Activated T-cell treated with anti-CD3 and anti-CD28 coated beads for 24 hours (primary cell): ENCODE data around the gene PIAS3.

Experiments used
- DNase-seq: peaks from one replicate; pipeline ENCODE4 v3.0.0-alpha.2; 2020; ENCODE audit warnings: low read depth

The PIAS3 gene

DNA sequence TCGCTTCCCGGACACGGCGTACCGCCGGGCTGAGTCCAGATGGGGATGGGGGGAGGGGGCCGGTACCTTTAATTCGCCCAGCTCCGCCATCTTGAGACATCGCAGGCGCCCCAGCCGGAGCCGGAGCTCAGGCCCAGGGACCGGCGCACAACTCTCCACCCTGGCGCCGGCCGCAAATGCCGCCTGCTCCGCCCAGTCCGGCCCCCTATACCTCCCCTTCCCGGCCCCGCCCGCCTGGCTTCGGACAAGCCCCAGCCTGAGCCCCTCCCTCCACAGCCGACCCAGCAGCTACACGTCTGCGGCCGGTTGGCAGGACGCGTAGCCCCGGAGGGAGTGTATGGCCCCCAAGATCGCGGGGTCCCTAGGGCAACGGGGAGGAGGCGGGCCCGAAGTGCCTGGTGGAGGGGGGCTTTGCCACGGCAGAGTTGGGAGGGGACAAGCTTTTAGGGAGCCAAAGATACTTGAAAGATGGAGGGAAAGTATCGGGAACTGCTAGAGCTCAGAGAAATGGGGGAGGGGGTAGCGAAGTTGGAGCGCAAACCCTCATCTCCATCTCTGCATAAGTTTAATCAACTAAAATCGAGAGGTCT is at the start of gene PIAS3:
Gene PIAS3, minus strand, starts transcription at position 181 of the 590 bp plus-strand sequence. Its CDS starts 91 bp downstream, at position 90.
- DNase-seq: peak; percentile 84

- DNase-seq: no peak
Observed at GRCh38 chr1:145908653-145909052, 49.8 kb upstream of the PIAS3 start.

DNA sequence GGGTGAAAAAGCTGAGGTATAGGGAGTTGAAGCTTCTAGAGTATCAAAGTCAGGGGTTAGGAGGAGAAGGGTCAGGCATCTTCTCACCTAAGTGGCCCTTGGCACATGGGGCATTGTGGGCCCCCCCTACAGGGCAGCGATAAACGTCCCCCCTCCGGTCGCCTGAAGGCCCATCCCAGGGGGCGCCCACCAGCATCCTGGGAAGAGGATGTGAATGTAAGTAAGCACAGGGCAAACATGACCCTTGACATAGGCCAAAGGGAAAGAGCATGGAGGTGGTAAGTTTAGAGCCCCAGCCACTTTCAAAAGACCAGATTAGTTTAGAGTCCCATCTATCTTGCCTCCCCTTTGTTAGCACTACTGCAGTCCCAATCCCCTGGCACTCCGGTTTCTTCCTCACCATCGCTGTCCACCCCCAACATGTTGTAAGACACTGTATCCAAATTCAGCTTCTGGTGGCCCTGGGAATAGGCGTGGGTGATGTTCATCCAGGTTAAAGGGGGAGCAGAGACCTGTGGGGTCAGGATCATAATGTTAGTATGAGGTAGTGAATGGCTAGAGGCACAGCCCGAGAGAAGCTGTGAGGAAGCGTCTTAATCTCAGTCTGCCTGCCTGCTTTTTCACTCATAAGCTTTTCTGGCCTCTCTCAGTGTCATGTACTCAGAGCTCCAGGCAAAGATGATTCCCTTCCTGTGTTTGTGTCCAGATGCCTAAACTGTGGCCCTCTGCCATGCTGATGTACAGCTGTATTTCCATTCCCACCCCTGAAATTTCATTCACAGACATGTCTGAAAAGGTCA is 48.3 kb upstream of the PIAS3 start:
- DNase-seq: no peak

DNA sequence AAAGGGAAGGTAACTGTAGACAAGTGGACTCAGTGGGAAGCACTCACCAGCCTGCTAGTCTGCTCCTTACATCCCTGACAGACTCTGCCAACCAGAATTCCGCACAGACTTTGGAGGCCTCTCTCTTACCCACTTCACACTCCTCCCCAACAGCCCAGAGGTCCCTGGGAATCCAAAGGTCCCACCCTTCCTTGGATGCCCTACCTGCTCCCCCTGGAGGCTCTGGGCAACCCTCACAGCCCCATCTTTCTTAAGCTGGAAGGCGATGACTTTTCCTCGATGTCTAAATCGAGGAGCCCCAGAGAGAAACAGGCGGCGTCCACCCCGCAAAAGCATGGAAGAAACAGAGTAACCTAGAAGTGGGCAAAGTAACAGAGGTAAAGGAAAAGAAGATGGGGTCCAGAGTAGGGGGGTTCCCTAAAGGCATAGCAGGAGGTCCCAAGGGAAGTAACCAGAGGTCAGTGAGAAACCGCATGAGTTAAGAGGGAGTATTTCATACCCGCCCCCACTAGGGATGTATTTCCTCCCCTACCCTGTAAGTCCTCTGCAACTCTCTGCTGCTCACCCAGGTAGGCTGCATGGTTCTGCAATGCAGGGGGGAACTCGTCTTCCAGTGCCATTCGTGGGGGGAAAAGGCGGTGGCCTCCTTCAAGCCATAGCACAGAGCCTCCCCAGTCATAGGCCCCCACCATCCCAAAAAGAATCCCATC is 42.6 kb upstream of the PIAS3 start:
- no peak for DNase-seq

DNA sequence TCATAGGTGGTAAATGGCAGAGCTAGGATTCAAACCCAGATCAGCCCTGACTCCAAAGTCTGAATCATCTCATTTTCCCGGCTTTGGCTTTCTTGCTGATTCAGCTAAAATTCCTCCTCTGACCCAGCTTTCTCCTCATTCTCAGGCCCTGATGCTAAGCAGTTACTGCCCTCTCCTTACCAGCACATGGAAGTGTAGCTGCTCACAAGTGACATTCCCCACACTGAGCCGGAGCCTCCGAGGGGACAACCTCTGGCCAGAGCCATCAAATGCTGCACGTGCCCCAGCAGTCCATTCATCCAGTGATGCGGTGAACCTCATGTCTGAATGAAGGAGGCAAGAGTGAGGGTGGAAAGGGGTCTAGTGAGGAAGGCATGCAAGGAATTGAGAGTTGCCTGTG is 39.9 kb upstream of the PIAS3 start:
- DNase-seq: no peak

GRCh38 chr1:145897969-145898368 is 39.1 kb upstream of the PIAS3 start:
- no peak for DNase-seq

DNA sequence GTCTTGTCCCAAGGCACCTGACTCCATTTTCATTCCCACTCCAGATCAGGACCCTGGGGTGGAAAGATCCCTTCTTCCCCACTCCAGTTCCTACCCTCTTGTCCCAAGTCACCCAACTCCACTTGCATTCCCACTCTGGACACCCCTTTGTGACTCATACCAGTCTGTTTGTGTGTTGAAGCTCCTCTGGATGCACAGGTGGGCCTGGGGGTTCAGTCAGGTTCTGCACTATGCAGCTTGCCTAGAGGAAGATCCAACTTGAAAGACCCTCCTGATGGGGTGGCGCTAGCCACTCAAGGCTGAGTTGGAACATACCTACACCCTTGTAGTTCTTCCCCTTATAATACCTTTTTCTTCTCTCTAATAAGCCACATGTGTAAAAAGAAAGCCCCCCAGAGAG is 36.6 kb upstream of the PIAS3 start:
- no peak for DNase-seq

DNA sequence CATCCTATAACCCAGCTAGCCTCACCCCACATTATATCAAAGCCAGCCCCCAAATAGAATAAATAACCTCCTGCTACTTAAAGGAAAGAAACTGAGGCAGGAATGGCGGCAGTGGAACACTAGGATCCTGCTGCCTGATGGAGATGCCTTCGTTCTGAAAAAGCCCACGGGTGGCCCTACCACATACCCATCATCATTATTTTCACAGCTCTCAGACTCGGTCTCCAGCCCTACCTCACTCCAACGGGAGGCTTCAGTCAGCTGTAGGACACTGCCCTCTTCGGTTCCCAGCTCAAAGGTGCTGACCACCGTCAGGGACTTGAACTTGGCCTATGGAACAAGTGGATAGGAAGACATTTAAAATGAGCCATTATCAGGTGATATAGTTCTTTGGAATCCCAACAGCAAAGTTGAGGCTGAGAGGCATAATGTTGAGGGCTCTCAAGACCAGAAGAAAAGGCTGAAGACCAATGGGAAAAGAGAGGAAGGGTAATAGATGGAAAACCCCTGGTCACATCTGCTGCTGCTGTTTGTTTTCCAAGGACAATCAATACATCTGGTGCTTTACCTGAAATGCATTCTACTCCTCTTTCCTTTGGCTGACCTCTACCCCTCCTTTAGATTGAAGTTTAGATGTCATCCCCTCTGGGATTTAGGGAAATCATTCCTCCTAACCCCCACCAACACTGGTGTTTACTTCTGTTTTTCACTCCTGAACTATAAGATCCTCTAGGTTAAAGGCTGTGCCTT is 34.6 kb upstream of the PIAS3 start:
- DNase-seq: no peak

DNA sequence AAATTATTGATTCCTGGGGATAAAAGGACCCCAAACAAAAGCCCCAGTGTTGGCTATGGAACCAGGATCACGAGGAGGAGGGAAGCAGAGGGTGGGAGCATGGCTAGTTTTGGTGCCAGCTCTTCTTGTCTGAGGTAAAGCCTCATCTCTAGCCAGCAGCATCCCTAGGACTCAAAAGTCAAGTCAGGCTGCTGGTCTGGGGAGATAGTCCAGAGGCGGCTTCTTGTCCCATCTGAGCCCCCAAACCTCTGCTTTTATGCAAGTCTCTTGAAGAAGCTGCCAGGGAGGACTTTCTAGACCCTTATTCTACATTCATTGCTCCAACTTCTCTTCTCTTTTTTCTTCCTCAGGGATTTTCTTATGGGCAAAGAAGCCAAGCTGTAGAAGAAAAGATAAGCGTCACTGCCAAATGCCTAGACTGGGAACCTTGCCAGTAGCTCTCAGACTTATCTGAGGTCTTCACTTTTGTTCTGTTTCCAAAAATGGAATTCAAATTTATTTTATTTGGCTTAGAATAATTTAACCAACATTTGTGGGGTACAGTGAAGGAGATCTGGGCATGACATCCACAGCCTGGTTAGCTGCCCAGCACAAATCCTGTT is 33.7 kb upstream of the PIAS3 start:
- DNase-seq: no peak

GRCh38 chr1:145891587-145892485 is 33.0 kb upstream of the PIAS3 start:
- peak; percentile 26 for DNase-seq

GRCh38 chr1:145891143-145891542 is 32.3 kb upstream of the PIAS3 start:
- DNase-seq: no peak

GRCh38 chr1:145889722-145890121 is 30.8 kb upstream of the PIAS3 start:
- no peak for DNase-seq

DNA sequence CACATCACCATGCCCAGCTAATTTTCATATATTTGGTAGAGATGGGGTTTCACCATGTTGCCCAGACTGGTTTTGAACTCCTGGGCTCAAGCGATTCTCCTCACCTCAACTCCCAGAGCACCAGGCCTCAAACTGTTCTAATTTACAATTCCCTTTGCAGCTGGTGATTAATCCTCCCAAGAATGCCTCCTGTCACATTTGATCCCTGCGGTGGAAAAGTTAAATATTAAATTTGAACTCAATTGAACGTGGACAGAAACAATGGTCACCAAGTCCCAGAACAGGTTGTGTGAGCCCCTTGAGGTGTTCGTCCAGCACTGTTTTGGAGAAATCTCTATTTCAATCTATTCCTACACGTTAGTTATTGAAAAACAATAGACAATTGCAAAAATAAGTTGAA is 28.8 kb upstream of the PIAS3 start:
- no peak for DNase-seq

DNA sequence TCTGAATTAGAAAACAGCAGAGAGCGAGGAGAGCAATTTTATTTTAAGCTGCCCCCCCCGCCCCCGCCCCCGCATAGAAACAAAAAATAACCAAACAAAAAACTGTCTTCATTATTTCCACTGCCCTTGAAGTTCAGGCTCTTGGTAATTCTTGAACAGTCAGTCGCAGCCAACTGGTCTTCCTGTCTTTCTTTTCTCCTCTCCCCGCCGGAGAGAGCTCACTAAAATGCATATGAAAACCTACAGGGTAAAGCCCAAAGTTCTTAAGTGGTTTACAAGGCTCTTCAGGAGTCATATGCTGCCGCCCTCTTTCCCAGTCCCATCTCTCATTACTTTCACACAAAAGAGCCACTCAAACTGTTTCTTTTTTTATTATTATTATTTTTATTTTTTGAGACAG is 27.9 kb upstream of the PIAS3 start:
- no peak for DNase-seq

- DNase-seq: no peak
Observed at GRCh38 chr1:145886390-145886789, 27.5 kb upstream of the PIAS3 start.

- peak; percentile 82 for DNase-seq
Observed at GRCh38 chr1:145885738-145886287, 26.9 kb upstream of the PIAS3 start, which contains the start of gene ANKRD35. TSS of gene ANKRD35 (minus strand) at chr1:145885866. CDS start at chr1:145885758, 108 bp downstream.

GRCh38 chr1:145884675-145885074 is 25.8 kb upstream of the PIAS3 start:
- DNase-seq: no peak

GRCh38 chr1:145879775-145880174 is 20.9 kb upstream of the PIAS3 start:
- DNase-seq: no peak

GRCh38 chr1:145878724-145879123 is 19.8 kb upstream of the PIAS3 start:
- DNase-seq: no peak

GRCh38 chr1:145877923-145878486 is 19.1 kb upstream of the PIAS3 start:
- no peak for DNase-seq
